Prostate gland (tissue), 2 donors: ENCODE data around the gene SGK1. TPM values are rescaled to one million over a fixed set of nuclear protein-coding genes. Genes with fewer than 3 reads are reported as not detected.

ENCODE experiments used
- DNase-seq: peaks from one replicate; pipeline ENCODE4 v3.0.0-alpha.2; 2019; ENCODE audit warnings: low spot score
- H3K27ac ChIP-seq, 2 donors: fragments of 200-600 bp; sonication (generic); 2 replicates each; pipeline ENCODE4 v1.5.1; 2017 to 2019
- H3K27me3 ChIP-seq: fragments of 200-600 bp; sonication (generic); replicated peaks from 2 replicates; pipeline ENCODE4 v1.5.1; 2019; ENCODE audit not compliant: insufficient read depth
- H3K36me3 ChIP-seq, 2 donors: fragments of 200-600 bp; sonication (generic); 1 replicate in 1 of 2; 2 replicates in 1 of 2; pipeline versions ENCODE4 v1.5.1 to v1.8.1; 2017 to 2019
- H3K4me1 ChIP-seq: fragments of 200-600 bp; sonication (generic); replicated peaks from 2 replicates; pipeline ENCODE4 v1.5.1; 2019
- H3K4me3 ChIP-seq, 2 donors: fragments of 200-600 bp; sonication (generic); 2 replicates each; pipeline ENCODE4 v1.5.1; 2017 to 2019
- H3K9me3 ChIP-seq: fragments of 200-600 bp; sonication (generic); 2 replicates; pipeline ENCODE4 v1.5.1; 2017
- POLR2A ChIP-seq: fragments of 450-650 bp; IDR thresholded peaks from one replicate; pipeline ENCODE4 v1.6.1; 2016; ENCODE audit warnings: antibody characterized with exemption, mild to moderate bottlenecking
- POLR2AphosphoS5 ChIP-seq: sonication (generic); formaldehyde crosslinking; IDR thresholded peaks from one replicate; pipeline ENCODE4 v1.6.1; 2017; ENCODE audit warnings: antibody characterized with exemption
- WGBS: methylation state at CpG from one replicate; pipeline ENCODE4 v1.1.5; 2018; 5-methylcytosine and 5-hydroxymethylcytosine counted together
- intact Hi-C: fragments of 100-400 bp; cut with DNase I; formaldehyde crosslinking; loops from one replicate; pipeline ENCODE4 v1.14.2; 2022
- total RNA-seq, 2 donors: library from RNA; depleted of rRNA; stranded (reverse); fragments of >200 nt; gene quantifications; one replicate each; pipeline ENCODE4 v1.1.0, GENCODE V29; 2016
- TF ChIP-seq, protein P1 (sequence below), 4 experiments: fragments of 200-600 bp in 2 of 4; fragments of 450-650 bp in 2 of 4; sonication (generic) in 2 of 4; IDR thresholded peaks; 1 replicate in 3 of 4; 2 replicates in 1 of 4; pipeline ENCODE4 v1.5.1; 2016 to 2019; ENCODE audit warnings: antibody characterized with exemption in 4 of 4, mild to moderate bottlenecking in 2 of 4, moderate library complexity in 2 of 4

The SGK1 gene
- total RNA-seq, 2 donors from 2014 or later: 243 to 260 TPM

DNA sequence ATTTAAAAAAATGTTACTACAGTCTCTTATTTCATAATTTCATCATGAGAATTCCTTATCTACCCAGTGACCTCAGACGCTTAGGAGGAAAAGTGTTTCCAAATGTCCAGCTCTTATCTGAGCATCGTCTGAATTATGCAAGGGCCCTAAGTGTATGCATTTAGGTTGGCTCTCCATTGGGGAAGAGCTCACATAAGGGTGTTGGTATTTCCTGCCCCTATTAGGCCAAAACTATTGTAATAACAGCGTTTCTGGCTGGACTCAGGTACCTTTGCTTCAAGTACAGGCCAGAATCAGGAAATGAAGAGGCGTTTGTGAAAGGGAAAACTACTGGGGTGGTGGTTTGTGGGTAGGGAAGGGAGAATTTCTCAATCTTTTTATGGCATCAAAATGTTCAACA lies 40.4 kb upstream of the SGK1 start:
- H3K4me1 ChIP-seq: no peaks in the 10 kb centered on the region
- no peaks in the 10 kb centered on the region for H3K9me3 ChIP-seq
- TF ChIP-seq, protein P1, sequence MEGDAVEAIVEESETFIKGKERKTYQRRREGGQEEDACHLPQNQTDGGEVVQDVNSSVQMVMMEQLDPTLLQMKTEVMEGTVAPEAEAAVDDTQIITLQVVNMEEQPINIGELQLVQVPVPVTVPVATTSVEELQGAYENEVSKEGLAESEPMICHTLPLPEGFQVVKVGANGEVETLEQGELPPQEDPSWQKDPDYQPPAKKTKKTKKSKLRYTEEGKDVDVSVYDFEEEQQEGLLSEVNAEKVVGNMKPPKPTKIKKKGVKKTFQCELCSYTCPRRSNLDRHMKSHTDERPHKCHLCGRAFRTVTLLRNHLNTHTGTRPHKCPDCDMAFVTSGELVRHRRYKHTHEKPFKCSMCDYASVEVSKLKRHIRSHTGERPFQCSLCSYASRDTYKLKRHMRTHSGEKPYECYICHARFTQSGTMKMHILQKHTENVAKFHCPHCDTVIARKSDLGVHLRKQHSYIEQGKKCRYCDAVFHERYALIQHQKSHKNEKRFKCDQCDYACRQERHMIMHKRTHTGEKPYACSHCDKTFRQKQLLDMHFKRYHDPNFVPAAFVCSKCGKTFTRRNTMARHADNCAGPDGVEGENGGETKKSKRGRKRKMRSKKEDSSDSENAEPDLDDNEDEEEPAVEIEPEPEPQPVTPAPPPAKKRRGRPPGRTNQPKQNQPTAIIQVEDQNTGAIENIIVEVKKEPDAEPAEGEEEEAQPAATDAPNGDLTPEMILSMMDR (IDR thresholded peaks at IDR 0.05): no peak
- TF ChIP-seq POLR2A (no peak), POLR2AphosphoS5 (no peak)
- no peak overlapping the region for H3K4me3 ChIP-seq
- no peaks in the 10 kb centered on the region for H3K36me3 ChIP-seq
- intact Hi-C loops: no loop called here
- no peak for DNase-seq
- WGBS: 82% methylated on average over 4 of the region's 4 CpGs
- H3K27ac ChIP-seq: no peak overlapping the region
- peaks cover 2% of the 10 kb centered on the region for H3K27me3 ChIP-seq

DNA sequence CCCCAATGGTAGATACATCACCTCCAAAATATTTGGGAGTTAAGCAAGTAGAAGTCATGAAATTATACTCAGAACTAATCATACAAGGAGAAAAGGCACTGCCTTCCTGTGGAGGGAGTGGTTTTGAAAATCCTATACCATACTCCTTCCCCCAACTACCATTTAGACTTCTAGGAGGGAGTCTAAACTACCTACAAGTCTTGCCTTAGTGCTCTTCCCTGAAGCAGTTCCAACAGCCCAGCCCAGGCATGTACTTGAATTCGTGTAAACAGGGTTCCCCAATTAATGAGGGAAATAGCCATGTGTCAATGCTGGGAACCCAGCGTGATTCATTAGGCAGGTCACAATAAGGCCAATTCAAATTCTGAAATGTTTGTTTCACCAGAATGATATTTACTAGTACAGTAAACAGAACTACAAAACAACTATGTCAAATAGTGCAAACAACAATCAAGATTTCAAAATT lies 39.1 kb upstream of the SGK1 start:
- no peaks in the 10 kb centered on the region for H3K27me3 ChIP-seq
- H3K27ac ChIP-seq: no peak overlapping the region
- intact Hi-C loops: no loop called here
- no peak for DNase-seq
- TF ChIP-seq POLR2AphosphoS5 (no peak), POLR2A (no peak)
- TF ChIP-seq, protein P1 (IDR thresholded peaks at IDR 0.05): no peak
- 52% methylated on average over 2 of the region's 2 CpGs for WGBS
- H3K36me3 ChIP-seq: no peaks in the 10 kb centered on the region
- no peak overlapping the region for H3K4me3 ChIP-seq
- no peaks in the 10 kb centered on the region for H3K4me1 ChIP-seq
- no peaks in the 10 kb centered on the region for H3K9me3 ChIP-seq

- H3K27me3 ChIP-seq: no peaks in the 10 kb centered on the region
- no peaks in the 10 kb centered on the region for H3K9me3 ChIP-seq
- WGBS: 87% methylated on average over 3 of the region's 3 CpGs
- DNase-seq: no peak
- TF ChIP-seq POLR2AphosphoS5: no peak
- no peak for TF ChIP-seq POLR2A
- TF ChIP-seq, protein P1 (IDR thresholded peaks at IDR 0.05): no peak
- no peak overlapping the region for H3K4me3 ChIP-seq
- intact Hi-C loops: no loop called here
- no peak overlapping the region for H3K27ac ChIP-seq
- no peaks in the 10 kb centered on the region for H3K36me3 ChIP-seq
- H3K4me1 ChIP-seq: no peaks in the 10 kb centered on the region
Observed at GRCh38 chr6:134356405-134356804, 38.5 kb upstream of the SGK1 start.

DNA sequence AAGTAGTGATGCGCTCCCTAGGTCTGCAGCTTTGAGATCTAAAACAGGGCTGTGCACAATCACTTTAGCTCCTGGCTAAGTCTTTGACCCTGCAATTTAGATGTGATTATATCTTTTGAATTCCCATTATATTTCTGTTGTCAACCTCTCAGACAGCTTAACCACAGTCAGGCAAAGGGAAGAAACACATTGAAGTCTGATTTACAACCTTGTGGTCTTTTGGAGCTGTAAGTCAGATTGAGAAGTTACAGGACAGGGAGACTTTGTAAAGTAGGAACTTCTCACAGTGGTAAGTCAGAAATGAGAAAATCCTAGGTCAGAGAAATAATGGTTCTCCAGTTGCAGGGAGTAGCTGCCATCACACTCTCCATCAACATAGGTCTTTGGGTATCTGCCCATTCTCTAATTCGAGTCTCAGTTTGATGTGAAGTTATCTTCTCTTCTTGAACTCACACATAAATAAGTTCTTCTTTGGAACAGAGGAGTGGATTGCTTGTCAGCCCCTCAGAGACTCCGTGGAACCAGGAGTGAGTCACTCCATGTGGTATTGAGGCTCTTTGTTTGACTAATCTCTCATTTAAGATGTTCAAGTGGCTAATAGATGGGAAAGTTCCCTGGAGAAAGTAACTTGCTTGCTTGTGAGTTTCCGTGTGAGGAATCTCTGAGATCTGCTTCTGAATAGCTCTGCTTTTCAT lies 35.0 kb upstream of the SGK1 start:
- no peak overlapping the region for H3K4me3 ChIP-seq
- 80% methylated on average over 4 of the region's 4 CpGs for WGBS
- TF ChIP-seq POLR2AphosphoS5 (no peak), POLR2A (no peak)
- TF ChIP-seq, protein P1 (IDR thresholded peaks at IDR 0.05): no peak
- DNase-seq: no peak
- intact Hi-C loops: no loop called here
- no peaks in the 10 kb centered on the region for H3K36me3 ChIP-seq
- H3K27ac ChIP-seq: no peak overlapping the region
- H3K4me1 ChIP-seq: no peaks in the 10 kb centered on the region
- no peaks in the 10 kb centered on the region for H3K9me3 ChIP-seq
- no peaks in the 10 kb centered on the region for H3K27me3 ChIP-seq
